WTC11 (cell line): ENCODE results near the gene STRIP1. TPM values are rescaled to one million over a fixed set of nuclear protein-coding genes. Genes with fewer than 3 reads are reported as not detected.

Experiments used
- ATAC-seq: fragments of 200-7000 bp; cut with Tn5 transposase; 2 replicates; pipeline ENCODE4 v1.10.0; 2021; ENCODE audit warnings: mild to moderate bottlenecking, moderate library complexity
- CTCF ChIA-PET: fragments of 300-600 bp; sonication (Branson Sonifier 250); formaldehyde crosslinking; loops from one replicate; lab custom pipeline; 2021; ENCODE audit warnings: antibody characterized with exemption; lab: Charles Lee
- POLR2A ChIA-PET: fragments of 350-600 bp; sonication (Branson Sonifier 250); formaldehyde crosslinking; loops from one replicate; lab custom pipeline; 2021; ENCODE audit warnings: antibody characterized with exemption; lab: Charles Lee
- DNase-seq: peaks from one replicate; pipeline ENCODE4 v3.0.0; 2021; ENCODE audit warnings: low spot score
- H3K27ac Mint-ChIP-seq: 2 replicates; pipeline ENCODE4 v1.8.0; 2021; ENCODE audit warnings: mixed read lengths
- H3K27me3 Mint-ChIP-seq: 2 replicates; pipeline ENCODE4 v1.8.0; 2021; ENCODE audit warnings: low read depth, mild to moderate bottlenecking, moderate library complexity, mixed read lengths
- H3K36me3 Mint-ChIP-seq: 2 replicates; pipeline ENCODE4 v1.8.0; 2021; ENCODE audit warnings: mixed read lengths
- H3K4me1 Mint-ChIP-seq: 2 replicates; pipeline ENCODE4 v1.8.0; 2022; ENCODE audit warnings: mixed read lengths
- H3K4me3 Mint-ChIP-seq: 2 replicates; pipeline ENCODE4 v1.8.0; 2021; ENCODE audit warnings: mild to moderate bottlenecking, moderate library complexity, mixed read lengths
- H3K9me3 Mint-ChIP-seq: 2 replicates; pipeline ENCODE4 v1.8.0; 2021; ENCODE audit warnings: mixed read lengths
- CREM ChIP-seq: sonication (generic); formaldehyde crosslinking; IDR thresholded peaks from 2 replicates; pipeline ENCODE4 v1.8.1; 2022; ENCODE audit warnings: mild to moderate bottlenecking, missing genetic modification reagents, moderate library complexity
- MYBL2 ChIP-seq: sonication (generic); formaldehyde crosslinking; IDR thresholded peaks from 2 replicates; pipeline ENCODE4 v1.8.1; 2023; ENCODE audit warnings: mild to moderate bottlenecking, moderate library complexity, missing genetic modification reagents
- NFE2L1 ChIP-seq: sonication (generic); formaldehyde crosslinking; IDR thresholded peaks from 2 replicates; pipeline ENCODE4 v1.8.1; 2023; ENCODE audit warnings: missing genetic modification reagents
- PRRX2 ChIP-seq: fragments of 250-450 bp; sonication (Bioruptor Pico); IDR thresholded peaks from 2 replicates; pipeline ENCODE4 v1.8.0; 2021; ENCODE audit warnings: mild to moderate bottlenecking
- ZBTB21 ChIP-seq: sonication (generic); formaldehyde crosslinking; IDR thresholded peaks from 2 replicates; pipeline ENCODE4 v1.8.1; 2023; ENCODE audit warnings: mild to moderate bottlenecking, missing genetic modification reagents, borderline replicate concordance
- total RNA-seq: library from RNA; stranded (reverse); gene quantifications from 3 replicates; pipeline ENCODE4 v1.2.3, GENCODE V29; 2021
- TF ChIP-seq, protein P1 (sequence below): fragments of 200-600 bp; IDR thresholded peaks from 2 replicates; pipeline ENCODE4 v1.8.0; 2022; ENCODE audit warnings: antibody characterized with exemption
- TF ChIP-seq, protein P2 (sequence below): sonication (generic); formaldehyde crosslinking; IDR thresholded peaks from 2 replicates; pipeline ENCODE4 v1.8.1; 2023; ENCODE audit warnings: mild to moderate bottlenecking, missing genetic modification reagents, moderate library complexity
- TF ChIP-seq, protein P3 (sequence below): fragments of 250-450 bp; sonication (Bioruptor Pico); IDR thresholded peaks from 2 replicates; pipeline ENCODE4 v1.9.0; 2021; ENCODE audit warnings: mild to moderate bottlenecking
- TF ChIP-seq, protein P4 (sequence below): fragments of 250-450 bp; sonication (Bioruptor Pico); IDR thresholded peaks from 2 replicates; pipeline ENCODE4 v1.8.0; 2021; ENCODE audit warnings: mild to moderate bottlenecking
- TF ChIP-seq, protein P5 (sequence below): sonication (generic); formaldehyde crosslinking; IDR thresholded peaks from 2 replicates; pipeline ENCODE4 v1.8.1; 2023; ENCODE audit warnings: mild to moderate bottlenecking, missing genetic modification reagents, borderline replicate concordance
- TF ChIP-seq, protein P6 (sequence below): sonication (generic); formaldehyde crosslinking; IDR thresholded peaks from 2 replicates; pipeline ENCODE4 v1.8.1; 2022; ENCODE audit warnings: mild to moderate bottlenecking, moderate library complexity, missing genetic modification reagents

STRIP1 gene
- total RNA-seq, 1 experiment from 2014 or later = 42.8 TPM

DNA sequence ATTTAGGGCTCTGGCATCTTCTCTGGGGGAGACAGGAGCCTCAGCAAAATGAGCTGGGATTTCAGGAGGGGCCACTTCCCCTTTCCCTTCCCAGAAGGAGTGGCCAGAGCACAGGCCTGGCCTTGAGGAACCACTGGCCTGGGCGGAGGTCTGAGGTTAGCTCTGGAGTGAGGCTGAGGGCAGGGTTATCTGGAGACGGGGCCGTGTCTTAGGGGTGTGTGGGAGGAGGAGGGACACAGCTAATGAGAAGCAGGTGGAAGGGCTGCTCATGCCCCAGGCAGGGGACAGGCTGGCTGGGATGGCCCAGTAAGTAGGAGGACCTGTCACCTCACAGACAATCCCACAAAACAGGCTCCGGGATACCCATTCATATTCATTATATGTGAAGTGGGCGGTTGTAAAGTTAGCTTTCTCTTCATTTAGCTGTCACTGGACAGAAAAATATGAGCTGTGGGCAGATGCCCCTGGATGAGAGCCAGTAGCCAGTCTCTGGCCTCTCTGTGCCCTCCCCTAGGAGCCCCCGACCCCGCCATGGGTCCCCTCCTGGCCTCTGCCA, 23.6 kb downstream of the STRIP1 start:
- DNase-seq (no peak), ATAC-seq (no peak)
- TF ChIP-seq NFE2L1 (no peak), MYBL2 (CRISPR knock-in tag) (no peak)
- TF ChIP-seq, protein P1, sequence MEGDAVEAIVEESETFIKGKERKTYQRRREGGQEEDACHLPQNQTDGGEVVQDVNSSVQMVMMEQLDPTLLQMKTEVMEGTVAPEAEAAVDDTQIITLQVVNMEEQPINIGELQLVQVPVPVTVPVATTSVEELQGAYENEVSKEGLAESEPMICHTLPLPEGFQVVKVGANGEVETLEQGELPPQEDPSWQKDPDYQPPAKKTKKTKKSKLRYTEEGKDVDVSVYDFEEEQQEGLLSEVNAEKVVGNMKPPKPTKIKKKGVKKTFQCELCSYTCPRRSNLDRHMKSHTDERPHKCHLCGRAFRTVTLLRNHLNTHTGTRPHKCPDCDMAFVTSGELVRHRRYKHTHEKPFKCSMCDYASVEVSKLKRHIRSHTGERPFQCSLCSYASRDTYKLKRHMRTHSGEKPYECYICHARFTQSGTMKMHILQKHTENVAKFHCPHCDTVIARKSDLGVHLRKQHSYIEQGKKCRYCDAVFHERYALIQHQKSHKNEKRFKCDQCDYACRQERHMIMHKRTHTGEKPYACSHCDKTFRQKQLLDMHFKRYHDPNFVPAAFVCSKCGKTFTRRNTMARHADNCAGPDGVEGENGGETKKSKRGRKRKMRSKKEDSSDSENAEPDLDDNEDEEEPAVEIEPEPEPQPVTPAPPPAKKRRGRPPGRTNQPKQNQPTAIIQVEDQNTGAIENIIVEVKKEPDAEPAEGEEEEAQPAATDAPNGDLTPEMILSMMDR = no peak
- no peaks in the 10 kb centered on the region for H3K4me1 Mint-ChIP-seq
- POLR2A ChIA-PET = no interaction called here
- CTCF ChIA-PET = interaction anchor here (1.4 to 4.4 kb wide), 3 partner anchors 22 to 30 kb away, joined by 4 to 42 read pairs (median 24); partner anchors contain the start of gene STRIP1
- no peak overlapping the region for H3K4me3 Mint-ChIP-seq
- peaks cover 49% of the 10 kb centered on the region for H3K36me3 Mint-ChIP-seq
- no peaks in the 10 kb centered on the region for H3K9me3 Mint-ChIP-seq
- H3K27me3 Mint-ChIP-seq = no peaks in the 10 kb centered on the region
- H3K27ac Mint-ChIP-seq = no peak overlapping the region

DNA sequence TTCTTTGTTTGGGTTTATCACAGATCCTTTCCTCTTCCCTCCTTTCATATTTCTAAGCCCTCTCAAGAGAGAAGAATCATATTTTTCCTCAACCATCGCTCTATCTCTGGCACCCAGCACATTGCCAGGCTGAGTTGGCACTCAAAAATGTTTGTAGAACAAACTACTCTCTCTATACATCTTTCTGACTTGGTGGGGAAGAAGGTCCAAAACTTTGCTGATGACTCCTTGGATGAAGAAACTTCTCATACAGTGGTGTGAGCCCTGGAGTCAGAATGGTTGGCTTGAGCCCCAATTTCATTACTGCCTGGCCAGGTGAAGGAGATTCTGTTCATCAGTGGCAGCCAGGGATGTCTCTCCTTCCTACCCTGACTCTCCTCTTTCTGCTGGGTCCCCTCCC, 24.2 kb downstream of the STRIP1 start:
- POLR2A ChIA-PET = no interaction called here
- no peak for DNase-seq
- TF ChIP-seq, protein P2, sequence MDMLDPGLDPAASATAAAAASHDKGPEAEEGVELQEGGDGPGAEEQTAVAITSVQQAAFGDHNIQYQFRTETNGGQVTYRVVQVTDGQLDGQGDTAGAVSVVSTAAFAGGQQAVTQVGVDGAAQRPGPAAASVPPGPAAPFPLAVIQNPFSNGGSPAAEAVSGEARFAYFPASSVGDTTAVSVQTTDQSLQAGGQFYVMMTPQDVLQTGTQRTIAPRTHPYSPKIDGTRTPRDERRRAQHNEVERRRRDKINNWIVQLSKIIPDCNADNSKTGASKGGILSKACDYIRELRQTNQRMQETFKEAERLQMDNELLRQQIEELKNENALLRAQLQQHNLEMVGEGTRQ = no peak
- TF ChIP-seq, protein P3, sequence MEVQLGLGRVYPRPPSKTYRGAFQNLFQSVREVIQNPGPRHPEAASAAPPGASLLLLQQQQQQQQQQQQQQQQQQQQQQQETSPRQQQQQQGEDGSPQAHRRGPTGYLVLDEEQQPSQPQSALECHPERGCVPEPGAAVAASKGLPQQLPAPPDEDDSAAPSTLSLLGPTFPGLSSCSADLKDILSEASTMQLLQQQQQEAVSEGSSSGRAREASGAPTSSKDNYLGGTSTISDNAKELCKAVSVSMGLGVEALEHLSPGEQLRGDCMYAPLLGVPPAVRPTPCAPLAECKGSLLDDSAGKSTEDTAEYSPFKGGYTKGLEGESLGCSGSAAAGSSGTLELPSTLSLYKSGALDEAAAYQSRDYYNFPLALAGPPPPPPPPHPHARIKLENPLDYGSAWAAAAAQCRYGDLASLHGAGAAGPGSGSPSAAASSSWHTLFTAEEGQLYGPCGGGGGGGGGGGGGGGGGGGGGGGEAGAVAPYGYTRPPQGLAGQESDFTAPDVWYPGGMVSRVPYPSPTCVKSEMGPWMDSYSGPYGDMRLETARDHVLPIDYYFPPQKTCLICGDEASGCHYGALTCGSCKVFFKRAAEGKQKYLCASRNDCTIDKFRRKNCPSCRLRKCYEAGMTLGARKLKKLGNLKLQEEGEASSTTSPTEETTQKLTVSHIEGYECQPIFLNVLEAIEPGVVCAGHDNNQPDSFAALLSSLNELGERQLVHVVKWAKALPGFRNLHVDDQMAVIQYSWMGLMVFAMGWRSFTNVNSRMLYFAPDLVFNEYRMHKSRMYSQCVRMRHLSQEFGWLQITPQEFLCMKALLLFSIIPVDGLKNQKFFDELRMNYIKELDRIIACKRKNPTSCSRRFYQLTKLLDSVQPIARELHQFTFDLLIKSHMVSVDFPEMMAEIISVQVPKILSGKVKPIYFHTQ (CRISPR knock-in tag) = no peak
- TF ChIP-seq CREM (CRISPR knock-in tag) (no peak), PRRX2 (CRISPR knock-in tag) (no peak), ZBTB21 (no peak), MYBL2 (CRISPR knock-in tag) (no peak)
- TF ChIP-seq, protein P1 = no peak
- TF ChIP-seq, protein P4, sequence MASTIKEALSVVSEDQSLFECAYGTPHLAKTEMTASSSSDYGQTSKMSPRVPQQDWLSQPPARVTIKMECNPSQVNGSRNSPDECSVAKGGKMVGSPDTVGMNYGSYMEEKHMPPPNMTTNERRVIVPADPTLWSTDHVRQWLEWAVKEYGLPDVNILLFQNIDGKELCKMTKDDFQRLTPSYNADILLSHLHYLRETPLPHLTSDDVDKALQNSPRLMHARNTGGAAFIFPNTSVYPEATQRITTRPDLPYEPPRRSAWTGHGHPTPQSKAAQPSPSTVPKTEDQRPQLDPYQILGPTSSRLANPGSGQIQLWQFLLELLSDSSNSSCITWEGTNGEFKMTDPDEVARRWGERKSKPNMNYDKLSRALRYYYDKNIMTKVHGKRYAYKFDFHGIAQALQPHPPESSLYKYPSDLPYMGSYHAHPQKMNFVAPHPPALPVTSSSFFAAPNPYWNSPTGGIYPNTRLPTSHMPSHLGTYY = no peak
- TF ChIP-seq, protein P5, sequence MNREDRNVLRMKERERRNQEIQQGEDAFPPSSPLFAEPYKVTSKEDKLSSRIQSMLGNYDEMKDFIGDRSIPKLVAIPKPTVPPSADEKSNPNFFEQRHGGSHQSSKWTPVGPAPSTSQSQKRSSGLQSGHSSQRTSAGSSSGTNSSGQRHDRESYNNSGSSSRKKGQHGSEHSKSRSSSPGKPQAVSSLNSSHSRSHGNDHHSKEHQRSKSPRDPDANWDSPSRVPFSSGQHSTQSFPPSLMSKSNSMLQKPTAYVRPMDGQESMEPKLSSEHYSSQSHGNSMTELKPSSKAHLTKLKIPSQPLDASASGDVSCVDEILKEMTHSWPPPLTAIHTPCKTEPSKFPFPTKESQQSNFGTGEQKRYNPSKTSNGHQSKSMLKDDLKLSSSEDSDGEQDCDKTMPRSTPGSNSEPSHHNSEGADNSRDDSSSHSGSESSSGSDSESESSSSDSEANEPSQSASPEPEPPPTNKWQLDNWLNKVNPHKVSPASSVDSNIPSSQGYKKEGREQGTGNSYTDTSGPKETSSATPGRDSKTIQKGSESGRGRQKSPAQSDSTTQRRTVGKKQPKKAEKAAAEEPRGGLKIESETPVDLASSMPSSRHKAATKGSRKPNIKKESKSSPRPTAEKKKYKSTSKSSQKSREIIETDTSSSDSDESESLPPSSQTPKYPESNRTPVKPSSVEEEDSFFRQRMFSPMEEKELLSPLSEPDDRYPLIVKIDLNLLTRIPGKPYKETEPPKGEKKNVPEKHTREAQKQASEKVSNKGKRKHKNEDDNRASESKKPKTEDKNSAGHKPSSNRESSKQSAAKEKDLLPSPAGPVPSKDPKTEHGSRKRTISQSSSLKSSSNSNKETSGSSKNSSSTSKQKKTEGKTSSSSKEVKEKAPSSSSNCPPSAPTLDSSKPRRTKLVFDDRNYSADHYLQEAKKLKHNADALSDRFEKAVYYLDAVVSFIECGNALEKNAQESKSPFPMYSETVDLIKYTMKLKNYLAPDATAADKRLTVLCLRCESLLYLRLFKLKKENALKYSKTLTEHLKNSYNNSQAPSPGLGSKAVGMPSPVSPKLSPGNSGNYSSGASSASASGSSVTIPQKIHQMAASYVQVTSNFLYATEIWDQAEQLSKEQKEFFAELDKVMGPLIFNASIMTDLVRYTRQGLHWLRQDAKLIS (CRISPR knock-in tag) = no peak
- TF ChIP-seq, protein P6, sequence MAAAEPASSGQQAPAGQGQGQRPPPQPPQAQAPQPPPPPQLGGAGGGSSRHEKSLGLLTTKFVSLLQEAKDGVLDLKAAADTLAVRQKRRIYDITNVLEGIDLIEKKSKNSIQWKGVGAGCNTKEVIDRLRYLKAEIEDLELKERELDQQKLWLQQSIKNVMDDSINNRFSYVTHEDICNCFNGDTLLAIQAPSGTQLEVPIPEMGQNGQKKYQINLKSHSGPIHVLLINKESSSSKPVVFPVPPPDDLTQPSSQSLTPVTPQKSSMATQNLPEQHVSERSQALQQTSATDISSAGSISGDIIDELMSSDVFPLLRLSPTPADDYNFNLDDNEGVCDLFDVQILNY (CRISPR knock-in tag) = no peak
- TF ChIP-seq, all 79 proteins: peak for 0
- Mint-ChIP-seq H3K4me1 (no peaks in the 10 kb centered on the region), H3K4me3 (no peak overlapping the region), H3K9me3 (no peaks in the 10 kb centered on the region), H3K27me3 (no peaks in the 10 kb centered on the region), H3K36me3 (peaks cover 44% of the 10 kb centered on the region), H3K27ac (no peak overlapping the region)
- CTCF ChIA-PET = interaction anchor here (0.7 to 4.4 kb wide), 5 partner anchors 12 to 49 kb away, joined by 3 to 42 read pairs (median 19); partner anchors contain the start of genes ALX3 and STRIP1
- no peak for ATAC-seq
